Measurements from ENCODE around the gene SLC16A10.

DNA sequence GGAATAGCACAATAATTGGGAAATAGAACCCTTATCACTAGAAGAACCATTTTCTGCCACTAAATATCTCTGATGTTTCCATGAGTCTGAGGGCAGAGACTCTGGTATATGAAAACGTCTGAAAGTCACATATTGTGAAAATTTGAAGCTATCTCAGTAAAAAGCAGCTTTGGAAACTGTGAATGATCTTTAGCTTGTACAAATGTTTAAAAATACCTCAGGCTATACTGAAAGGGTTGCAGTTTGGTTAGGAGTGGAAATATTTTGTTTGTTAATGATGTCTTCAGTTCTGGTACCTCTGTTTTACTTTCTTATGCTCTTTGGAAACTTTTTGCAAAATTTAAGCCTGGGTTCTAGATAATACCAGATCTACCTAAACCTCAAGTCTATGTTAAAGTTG is 135.0 kb downstream of the SLC16A10 start:
- no peak for TF ChIP-seq POLR2AphosphoS5 (IDR thresholded peaks at IDR 0.05; ENCODE audit: borderline replicate concordance, low read depth, low read length)
- TF ChIP-seq EZH2 (IDR thresholded peaks at IDR 0.05) = no peak
